NCI-H69 (cell line): ENCODE data around the gene UTP25.
"Not testable (repeated sequence)": the region's sequence is repeated elsewhere in the genome, so short reads cannot be mapped to it uniquely, and the experiment has no call there.

Source experiments
- DNase-seq: peaks from one replicate; lab custom pipeline; 2025; lab: John Stamatoyannopoulos, UW

Gene UTP25

GRCh38 chr1:209827384-209828262, at the start of gene UTP25:
UTP25 (plus strand) TSS chr1:209827972; CDS start chr1:209828064, 92 bp downstream.
- DNase-seq = peak; percentile 99

GRCh38 chr1:209778102-209778501, 49.7 kb upstream of the UTP25 start:
- DNase-seq = no peak

GRCh38 chr1:209780268-209780667, 47.5 kb upstream of the UTP25 start:
- no peak for DNase-seq

DNA sequence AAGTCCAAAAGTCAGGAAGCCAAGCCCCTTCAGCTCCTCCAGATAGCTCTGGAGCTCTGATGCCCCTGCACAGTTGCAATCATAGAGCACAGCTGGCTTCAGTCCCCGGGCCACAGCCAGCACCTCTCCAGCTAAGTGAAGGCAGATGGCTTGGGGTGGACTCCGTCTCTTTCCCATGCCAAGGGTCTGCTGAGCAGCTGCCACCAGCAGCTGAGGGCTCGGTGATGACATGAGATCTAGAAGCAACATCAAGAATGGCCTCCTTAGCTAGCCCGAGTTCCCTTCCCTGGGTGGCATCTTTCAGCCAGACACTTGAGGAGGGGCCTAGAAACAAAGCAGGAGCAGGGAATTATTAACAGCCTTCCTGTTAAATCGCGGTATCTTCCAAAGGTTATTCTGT, 44.4 kb upstream of the UTP25 start:
- no peak for DNase-seq

DNA sequence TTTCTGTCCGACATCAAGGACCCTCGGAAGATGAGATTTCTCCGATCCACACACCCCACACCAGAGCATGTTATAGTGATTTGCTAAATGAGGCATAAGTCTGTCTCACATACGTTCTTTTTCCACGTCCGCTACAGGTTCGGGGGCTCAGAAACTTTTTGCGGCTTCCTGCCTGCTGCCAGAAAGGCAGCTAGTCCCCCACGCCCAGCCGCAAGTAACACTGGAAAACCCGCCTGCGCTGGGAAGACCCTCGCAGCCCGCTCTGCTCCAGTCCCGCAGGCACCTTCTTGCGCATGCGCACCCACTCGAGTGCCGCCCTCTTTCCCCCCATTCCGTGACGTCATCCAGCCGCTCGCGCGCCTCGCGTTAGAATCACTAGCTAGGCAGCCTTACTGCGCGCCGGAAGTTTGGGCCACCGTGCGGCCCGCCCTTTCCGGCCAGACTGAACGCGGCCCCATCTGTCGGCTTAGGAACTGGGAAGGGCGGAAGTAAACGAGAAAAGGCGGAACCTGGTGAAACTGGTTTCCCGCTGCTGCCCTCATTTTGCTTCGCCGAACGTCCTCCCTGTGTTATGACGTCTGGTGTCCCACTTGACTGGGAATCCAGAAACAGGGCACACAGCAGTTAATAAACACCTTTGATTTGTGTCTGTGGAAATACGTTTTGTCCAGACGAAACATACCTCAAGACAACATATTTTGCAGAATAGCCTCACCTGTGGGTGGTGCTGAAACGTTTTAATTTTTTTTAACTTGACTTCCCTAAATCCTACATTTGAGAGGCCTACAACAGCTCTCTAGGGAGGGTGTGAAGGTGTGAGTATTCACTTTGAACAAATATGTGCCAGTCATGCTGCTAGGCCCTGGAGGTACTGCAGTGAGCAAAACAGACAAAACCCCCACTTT, 43.3 kb upstream of the UTP25 start, which contains the start of gene C1orf74:
Gene C1orf74 (minus strand): TSS at position 295 of the 905 bp plus-strand sequence. CDS start 925 bp downstream, outside the sequence.
- DNase-seq = peak; percentile 99

- DNase-seq = no peak
These were observed 42.2 kb upstream of the UTP25 start for GRCh38 chr1:209785592-209785991.

DNA sequence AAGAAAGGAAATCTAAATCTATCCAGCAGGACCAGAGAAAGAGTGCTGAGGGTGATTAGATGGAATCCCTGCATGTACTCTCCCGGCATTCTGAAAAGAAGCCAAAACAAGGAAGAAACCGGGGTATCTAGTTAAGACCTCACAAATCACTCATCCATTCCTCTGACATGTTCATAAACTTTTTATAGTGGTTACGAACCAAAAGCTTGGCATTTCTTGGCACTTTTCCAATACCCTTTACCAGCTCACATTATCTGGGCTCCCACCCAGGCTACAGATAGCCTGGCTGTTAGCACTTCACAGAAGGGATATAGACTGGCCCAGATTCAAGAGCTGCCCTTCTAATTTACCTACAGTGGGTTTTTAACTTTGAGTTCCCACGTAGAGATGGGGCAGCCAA, 41.6 kb upstream of the UTP25 start:
- DNase-seq = no peak

- no peak for DNase-seq
These were observed 40.2 kb upstream of the UTP25 start for GRCh38 chr1:209787551-209787950.

GRCh38 chr1:209789245-209789644, 38.5 kb upstream of the UTP25 start:
- no peak for DNase-seq

DNA sequence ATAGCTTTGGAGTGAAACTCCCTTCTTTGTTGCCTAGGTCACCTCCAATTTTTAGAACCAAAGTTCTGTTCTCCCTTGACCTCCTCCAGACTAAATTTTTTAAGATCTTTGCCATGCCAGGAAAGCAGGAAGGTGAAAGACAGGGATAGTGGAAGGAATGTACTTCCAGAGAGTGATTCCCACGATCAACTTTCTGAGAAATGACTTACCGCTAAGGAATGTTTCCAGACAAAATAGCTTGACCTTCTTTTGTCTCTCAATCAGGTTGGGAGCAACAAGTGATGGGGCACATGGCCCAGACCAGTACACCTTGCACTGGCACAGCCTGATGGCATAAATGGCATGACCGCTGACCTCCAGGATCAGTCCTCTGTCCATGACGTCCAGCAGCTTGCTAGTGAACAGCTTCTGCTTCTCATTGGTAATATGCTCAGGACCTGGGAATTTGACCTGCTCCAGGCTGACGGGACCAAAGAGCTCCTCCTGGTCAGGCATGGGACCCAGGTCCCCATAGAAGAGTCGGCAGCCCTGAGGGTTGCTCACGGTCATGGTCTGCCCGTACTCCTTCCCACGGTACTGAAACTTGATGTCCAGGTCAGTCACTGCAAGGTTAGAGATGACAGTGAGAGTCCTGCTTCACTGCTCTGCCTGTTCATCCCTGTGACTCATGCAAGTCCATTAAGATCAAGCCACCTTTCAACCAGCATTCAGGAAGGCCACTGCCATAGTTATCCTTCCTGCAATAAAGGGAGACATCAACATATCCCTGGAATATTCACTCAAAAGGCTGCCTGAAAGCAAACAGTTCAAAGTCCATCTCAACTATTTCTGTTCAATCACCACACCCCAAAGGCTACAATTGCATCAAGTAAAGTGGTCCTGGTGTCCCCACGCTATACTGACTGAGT, 37.2 kb upstream of the UTP25 start:
- no peak for DNase-seq

DNA sequence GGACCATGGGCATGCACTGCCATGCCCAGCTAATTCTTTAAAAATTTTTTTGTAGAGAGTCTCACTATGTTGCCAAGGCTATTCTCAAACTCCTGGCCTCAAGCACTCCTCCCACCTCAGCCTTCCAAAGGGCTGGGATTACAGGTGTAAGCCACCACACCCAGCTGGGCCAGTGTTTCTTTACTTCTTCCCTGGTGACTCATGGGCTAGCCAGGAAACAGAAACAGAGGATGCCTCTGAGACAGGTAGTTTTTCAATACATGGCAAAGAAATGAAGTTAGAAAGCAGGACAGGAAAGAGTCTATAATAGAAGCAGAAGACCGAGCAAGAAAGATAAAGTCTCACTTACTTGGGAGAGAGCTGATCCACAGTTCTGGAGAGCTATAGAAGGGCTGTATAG, 35.9 kb upstream of the UTP25 start:
- no peak for DNase-seq

DNA sequence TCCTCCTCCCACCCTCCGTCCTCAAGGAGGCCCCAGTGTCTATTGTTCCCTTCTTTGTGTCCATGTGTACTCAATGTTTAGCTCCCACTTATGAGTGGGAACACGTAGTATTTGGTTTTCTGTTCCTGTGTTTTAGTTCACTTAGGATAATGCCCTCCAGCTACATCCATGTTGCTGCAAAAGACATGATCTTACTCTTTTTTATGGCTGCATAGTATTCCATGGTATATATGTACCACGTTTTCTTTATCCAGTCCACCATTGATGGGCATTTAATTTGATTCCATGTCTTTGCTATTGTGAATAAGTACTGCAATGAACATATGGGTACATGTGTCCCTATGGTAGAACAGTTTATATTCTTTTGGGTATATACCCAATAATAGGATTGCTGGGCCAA, 34.1 kb upstream of the UTP25 start:
- not testable (repeated sequence) for DNase-seq

DNA sequence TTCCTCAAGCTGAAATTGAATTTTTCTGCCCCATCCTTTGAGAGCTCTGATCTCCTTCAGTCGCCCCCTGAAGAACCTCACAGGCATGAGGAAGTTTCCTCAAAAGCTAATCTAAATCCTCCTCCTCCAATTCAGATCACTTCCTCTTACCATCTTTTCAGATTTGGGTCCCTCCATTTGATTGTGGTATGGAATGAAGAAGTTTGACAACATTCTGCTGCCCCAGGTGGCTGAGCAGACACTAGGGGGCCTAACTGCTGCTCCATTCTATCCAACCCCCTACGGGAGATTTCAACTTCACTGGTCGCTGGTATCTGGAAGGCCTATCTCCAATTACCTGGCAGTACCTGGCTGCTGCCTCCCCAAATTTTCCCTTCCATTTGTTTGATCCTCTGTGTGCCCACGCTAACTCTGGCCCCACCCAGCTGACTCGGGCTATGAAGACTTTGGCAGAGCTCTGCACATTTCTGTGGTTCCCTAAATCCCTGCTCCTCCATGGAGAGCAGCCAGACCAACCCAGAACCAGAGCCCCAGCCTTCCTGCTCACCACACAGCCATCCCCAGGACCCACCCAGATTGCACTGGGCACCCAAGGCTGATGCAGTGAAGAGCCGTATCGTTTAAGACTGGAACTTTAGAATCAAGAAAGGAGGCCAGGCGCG, 29.7 kb upstream of the UTP25 start:
- DNase-seq = peak; percentile 14

DNA sequence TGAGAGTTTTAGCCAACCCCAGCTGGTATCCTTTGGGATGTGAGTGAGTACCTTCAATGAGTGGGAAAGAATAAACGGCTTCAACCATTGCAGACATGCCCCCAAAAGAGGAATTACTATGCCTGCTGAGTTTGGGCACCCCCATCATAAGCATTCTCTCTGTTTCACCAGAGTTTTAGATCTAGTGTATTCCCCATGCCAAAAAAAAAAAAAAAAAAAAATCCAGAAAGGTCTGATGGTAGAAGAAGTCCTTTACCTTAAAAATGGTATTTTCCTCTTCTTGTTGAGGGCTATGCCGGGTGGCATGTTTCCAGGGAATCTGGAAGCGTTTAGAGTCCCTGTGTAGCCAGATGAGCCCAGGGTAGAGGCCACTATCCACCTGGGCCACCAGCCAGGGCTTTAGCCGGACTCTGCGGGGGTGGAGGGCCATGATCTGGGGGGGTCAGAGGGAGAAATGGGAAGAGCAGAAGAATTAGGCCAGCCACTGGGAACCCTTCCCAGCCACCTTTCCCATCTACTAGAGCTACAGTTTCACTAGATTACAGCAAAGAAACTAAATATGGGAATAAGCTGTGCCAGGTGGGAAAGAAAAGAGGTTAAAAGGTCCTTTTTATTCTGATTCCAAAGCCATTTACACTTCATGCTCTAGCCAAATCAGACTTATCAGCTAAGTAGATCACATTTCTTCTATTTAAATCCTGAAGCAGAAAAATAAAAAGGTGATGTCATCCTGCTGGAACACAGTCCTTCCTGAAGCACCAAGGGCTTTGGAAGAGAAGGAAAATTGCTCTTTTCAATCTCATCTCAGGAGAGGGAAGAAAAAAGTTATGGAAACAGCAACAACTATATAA, 26.6 kb upstream of the UTP25 start:
- DNase-seq = no peak

DNA sequence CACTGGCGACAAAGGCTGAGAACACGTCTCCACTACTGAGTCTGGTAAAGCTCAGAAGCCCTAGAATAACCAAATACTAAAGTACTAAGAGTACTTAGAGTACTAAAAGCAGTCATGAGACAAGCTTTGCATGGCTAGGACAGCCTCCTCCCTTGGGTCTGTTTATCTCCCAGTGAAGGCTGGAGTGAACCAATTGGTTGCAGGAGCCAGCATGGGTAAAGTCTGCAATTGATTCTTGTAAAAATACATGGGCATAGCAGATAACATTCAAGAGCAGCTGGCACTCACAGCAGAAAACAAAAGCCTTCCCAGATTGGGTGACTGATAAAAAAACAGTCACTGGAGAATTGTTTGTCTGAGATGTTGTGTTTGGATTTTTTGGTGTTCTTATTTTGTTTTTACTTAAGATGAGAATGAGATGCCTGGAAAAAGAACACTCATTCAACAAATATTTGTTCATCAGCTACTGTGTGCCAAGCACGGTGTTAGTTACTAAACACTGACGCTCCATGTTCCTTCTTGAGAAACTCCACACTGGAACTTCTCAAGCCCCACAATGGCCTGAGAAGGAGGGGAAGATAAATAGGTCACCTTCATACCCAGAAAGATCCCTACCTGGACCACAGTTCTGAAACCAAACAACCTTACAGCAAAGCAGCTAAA, 25.5 kb upstream of the UTP25 start:
- no peak for DNase-seq

GRCh38 chr1:209802780-209803152, 25.0 kb upstream of the UTP25 start:
- no peak for DNase-seq

DNA sequence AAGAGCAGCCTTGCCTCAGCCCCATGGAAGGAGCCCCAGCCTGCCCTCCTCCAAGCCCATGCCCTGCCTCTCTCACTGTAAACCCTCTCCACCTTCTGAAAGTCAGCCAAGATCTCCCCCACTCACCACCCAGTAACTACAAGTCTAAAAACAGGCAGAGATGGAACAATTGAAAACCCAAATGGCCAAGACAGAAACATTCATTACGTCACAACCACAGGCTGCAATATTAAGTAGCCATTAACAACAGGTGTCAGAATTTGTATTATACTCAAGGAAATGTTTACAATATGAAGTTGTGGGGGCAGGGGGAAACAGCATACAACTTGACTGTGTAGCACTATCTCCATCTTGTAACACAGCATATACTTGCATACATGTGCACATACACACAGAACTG, 24.2 kb upstream of the UTP25 start:
- no peak for DNase-seq

GRCh38 chr1:209805341-209805781, 22.4 kb upstream of the UTP25 start:
- no peak for DNase-seq

DNA sequence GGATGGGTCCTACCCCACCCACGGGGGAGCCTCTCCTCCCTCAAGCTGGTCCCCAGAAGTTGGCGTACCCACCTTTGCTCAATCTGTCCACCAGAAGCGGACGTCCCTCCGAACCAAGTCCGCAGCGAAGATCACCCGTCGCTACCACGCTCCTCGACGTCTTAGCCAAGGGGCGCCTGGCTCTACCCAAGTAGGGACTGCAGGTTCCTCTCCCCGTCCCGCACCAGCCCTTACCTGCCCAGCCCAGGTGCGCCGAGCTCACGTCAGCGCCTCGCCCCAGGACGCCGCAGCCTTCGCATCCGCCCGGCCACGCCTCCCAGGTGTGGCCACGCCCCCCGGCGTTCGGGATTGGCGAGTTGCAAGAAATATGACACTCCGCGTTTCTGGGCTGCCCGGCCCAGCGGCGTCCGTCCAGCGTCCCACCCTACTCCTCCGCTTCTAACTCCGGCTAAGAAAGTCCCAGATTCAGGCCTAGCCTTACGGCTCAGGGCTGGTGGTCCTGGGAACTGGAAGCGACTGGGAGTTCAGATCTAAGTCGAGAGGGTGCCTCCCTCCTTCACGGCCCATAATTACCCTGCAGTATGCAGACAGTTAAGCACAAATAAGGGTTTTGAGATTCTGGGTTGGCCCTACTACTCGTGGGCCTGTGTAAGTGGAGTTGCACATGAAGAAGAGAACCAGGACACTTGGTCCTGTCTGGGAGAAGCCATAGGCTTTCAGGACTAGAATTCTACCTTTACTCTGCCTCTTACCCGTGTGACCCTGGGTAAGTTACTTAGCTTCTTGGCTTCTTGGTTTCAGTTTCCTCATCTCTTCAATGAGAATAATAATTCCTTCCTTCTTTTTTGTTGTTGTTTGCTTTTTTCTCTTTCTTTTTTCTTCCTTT, 21.7 kb upstream of the UTP25 start, which contains the start of gene IRF6:
Gene IRF6 (minus strand): TSS at position 268 of the 886 bp plus-strand sequence. CDS start 4,729 bp downstream, outside the sequence.
- peak; percentile 99 for DNase-seq
